ENCODE data around the gene ASGR1.

- TF ChIP-seq CTCF (IDR thresholded peaks at IDR 0.05) (peak; percentile 77 to 87 (median 80)), POLR2A (IDR thresholded peaks at IDR 0.05) (no peak)
These were observed 42.8 kb downstream of the ASGR1 start for GRCh38 chr17:7136266-7136877.
